IMR-90 (cell line): ENCODE data around the gene TCP11. TPM values are rescaled to one million over a fixed set of nuclear protein-coding genes. Genes with fewer than 3 reads are reported as not detected.

Source experiments
- ATAC-seq: fragments of 200-7000 bp; cut with Tn5 transposase; 2 replicates; pipeline ENCODE4 v1.9.1; 2020; ENCODE audit warnings: low read depth, mild to moderate bottlenecking, moderate library complexity
- BruUV-seq: library from RNA; stranded (reverse); fragments of 400-500 nt; replicated peaks from 2 replicates; lab custom pipeline; 2021; lab: Mats Ljungman, UMichigan
- CTCF ChIA-PET: fragments of 300-600 bp; formaldehyde crosslinking; extraction: SDS; loops from one replicate; lab custom pipeline; 2021; ENCODE audit warnings: antibody characterized with exemption; lab: Yijun Ruan, JAX
- POLR2A ChIA-PET: fragments of 300-600 bp; sonication (Branson Sonifier 250); formaldehyde crosslinking; loops from one replicate; lab custom pipeline; 2022; ENCODE audit warnings: antibody characterized with exemption; ENCODE audit not compliant: unreplicated experiment; lab: Charles Lee
- DNase-seq: peaks from one replicate; pipeline ENCODE4 v3.0.0; 2013
- H2AFZ ChIP-seq: replicated peaks from 2 replicates; pipeline ENCODE3; 2013; ENCODE audit warnings: low read length, mild to moderate bottlenecking; ENCODE audit not compliant: poor library complexity
- H2AK5ac ChIP-seq: 2 replicates; pipeline ENCODE4 v1.6.1; 2013; ENCODE audit warnings: low read depth, low read length, inconsistent platforms
- H2AK9ac ChIP-seq: replicated peaks from 2 replicates; pipeline ENCODE3; 2013; ENCODE audit warnings: mild to moderate bottlenecking, low read depth, low read length, moderate library complexity; ENCODE audit not compliant: poor library complexity
- H2BK120ac ChIP-seq: 2 replicates; pipeline ENCODE4 v1.6.1; 2013; ENCODE audit warnings: low read depth, low read length, inconsistent platforms
- H2BK15ac ChIP-seq: 3 replicates; pipeline ENCODE4 v1.6.1; 2013; ENCODE audit warnings: low read depth, low read length, inconsistent platforms
- H2BK20ac ChIP-seq: 2 replicates; pipeline ENCODE4 v1.6.1; 2013; ENCODE audit warnings: low read depth, mild to moderate bottlenecking, inconsistent platforms, low read length, moderate library complexity
- H2BK5ac ChIP-seq: 2 replicates; pipeline ENCODE4 v1.6.1; 2013; ENCODE audit warnings: mild to moderate bottlenecking, low read depth, low read length, inconsistent platforms; ENCODE audit not compliant: poor library complexity, severe bottlenecking
- H3K14ac ChIP-seq: replicated peaks from 2 replicates; pipeline ENCODE4 v1.6.1; 2013; ENCODE audit warnings: low read depth, low read length, inconsistent platforms
- H3K18ac ChIP-seq: 2 replicates; pipeline ENCODE4 v1.6.1; 2013; ENCODE audit warnings: low read depth, low read length, control low read depth
- H3K23ac ChIP-seq: 2 replicates; pipeline ENCODE4 v1.6.1; 2013; ENCODE audit warnings: low read depth, low read length, inconsistent platforms
- H3K27ac ChIP-seq: 2 replicates; pipeline ENCODE4 v1.5.1; 2013; ENCODE audit warnings: mild to moderate bottlenecking, control low read depth, low read length; ENCODE audit not compliant: insufficient read depth
- H3K27me3 ChIP-seq: 2 replicates; pipeline ENCODE4 v1.6.1; 2013; ENCODE audit warnings: low read length; ENCODE audit not compliant: control insufficient read depth, insufficient read depth
- H3K36me3 ChIP-seq: 2 replicates; pipeline ENCODE4 v1.6.1; 2013; ENCODE audit warnings: low read length, mixed read lengths; ENCODE audit not compliant: control insufficient read depth, insufficient read depth
- H3K4ac ChIP-seq: 2 replicates; pipeline ENCODE4 v1.6.1; 2013; ENCODE audit warnings: low read depth, low read length, inconsistent platforms
- H3K4me1 ChIP-seq: 2 replicates; pipeline ENCODE4 v1.6.1; 2013; ENCODE audit warnings: low read length, mixed read lengths; ENCODE audit not compliant: control insufficient read depth, insufficient read depth
- H3K4me2 ChIP-seq: 2 replicates; pipeline ENCODE4 v1.6.1; 2013; ENCODE audit warnings: low read depth, mild to moderate bottlenecking, control low read depth, low read length, moderate library complexity
- H3K4me3 ChIP-seq: 2 replicates; pipeline ENCODE4 v1.5.1; 2013; ENCODE audit warnings: low read depth, mild to moderate bottlenecking, control low read depth, low read length, moderate library complexity; ENCODE audit not compliant: insufficient read depth
- H3K56ac ChIP-seq: 2 replicates; pipeline ENCODE4 v1.6.1; 2013; ENCODE audit warnings: low read length, inconsistent platforms; ENCODE audit not compliant: insufficient read depth; ENCODE audit errors: extremely low read depth
- H3K79me1 ChIP-seq, 2 experiments: 2 replicates each; pipeline ENCODE4 v1.6.1; 2013; ENCODE audit warnings: low read length in 2 of 2, inconsistent platforms in 1 of 2, low read depth in 1 of 2
- H3K9ac ChIP-seq: 2 replicates; pipeline ENCODE4 v1.6.1; 2013; ENCODE audit warnings: low read depth, low read length, control low read depth
- H3K9me1 ChIP-seq: 2 replicates; pipeline ENCODE4 v1.6.1; 2013; ENCODE audit warnings: low read length, inconsistent platforms; ENCODE audit not compliant: insufficient read depth
- H3K9me3 ChIP-seq: 2 replicates; pipeline ENCODE4 v1.6.1; 2013; ENCODE audit warnings: low read length; ENCODE audit not compliant: control insufficient read depth, insufficient read depth
- H4K20me1 ChIP-seq: 2 replicates; pipeline ENCODE4 v1.6.1; 2013; ENCODE audit warnings: low read length, inconsistent platforms; ENCODE audit not compliant: insufficient read depth
- H4K5ac ChIP-seq: 2 replicates; pipeline ENCODE4 v1.6.1; 2013; ENCODE audit warnings: mild to moderate bottlenecking, low read depth, low read length, control low read depth
- H4K8ac ChIP-seq, 2 experiments: 2 replicates each; pipeline ENCODE4 v1.6.1; 2013; ENCODE audit warnings: low read depth in 2 of 2, low read length in 2 of 2, control low read depth in 1 of 2, inconsistent platforms in 1 of 2
- H4K91ac ChIP-seq: 2 replicates; pipeline ENCODE4 v1.6.1; 2013; ENCODE audit warnings: low read depth, low read length, inconsistent platforms; ENCODE audit not compliant: insufficient read depth
- MAZ ChIP-seq: IDR thresholded peaks from 2 replicates; pipeline ENCODE4 v1.6.1; 2012; ENCODE audit warnings: low read depth, mild to moderate bottlenecking, low read length, improper control_type of control experiment, moderate library complexity, borderline replicate concordance
- POLR2A ChIP-seq: IDR thresholded peaks from 2 replicates; pipeline ENCODE4 v1.6.1; 2012; ENCODE audit warnings: mild to moderate bottlenecking, low read depth, low read length
- WGBS, 2 experiments: methylation state at CpG; one replicate each; pipeline versions ENCODE4 v1.1.5 to v1.1.7; 2013; ENCODE audit warnings: missing lambda C conversion rate in 2 of 2; ENCODE audit not compliant: insufficient read length in 1 of 2; ENCODE audit errors: extremely low coverage in 2 of 2; 5-methylcytosine and 5-hydroxymethylcytosine counted together
- dilution Hi-C: fragments of 300-500 bp; cut with HindIII; formaldehyde crosslinking; loops from one replicate; pipeline ENCODE4 v1.14.3; 2018; ENCODE audit warnings: low sequenced_read_pairs; ENCODE audit not compliant: unreplicated experiment
- in situ Hi-C: fragments of 300-500 bp; cut with MboI; formaldehyde crosslinking; loops from 3 replicates; pipeline ENCODE4 v1.14.3; 2019; ENCODE audit warnings: low sequenced_read_pairs, inconsistent platforms, mixed read lengths
- intact Hi-C: fragments of 100-400 bp; cut with micrococcal nuclease; formaldehyde crosslinking; loops from 2 replicates; pipeline ENCODE4 v1.10.0; 2022
- polyA plus RNA-seq, 3 experiments: library from polyadenylated mRNA; depleted of rRNA; stranded (reverse); fragments of >200 nt; gene quantifications; 2 replicates each; pipeline ENCODE4 v1.2.3, GENCODE V29; 2012; ENCODE audit warnings: low replicate concordance in 1 of 3
- total RNA-seq: library from RNA; depleted of rRNA; stranded (reverse); fragments of >200 nt; gene quantifications from 2 replicates; pipeline ENCODE4 v1.2.3, GENCODE V29; 2012

Gene TCP11
- total and polyA plus RNA-seq, 2 of the 4 experiments (the other 2 are of a cell fraction), result 0.34 to 0.36 TPM

- ATAC-seq (no peak), DNase-seq (no peak)
- in situ Hi-C loops (loop anchor here (5.0 to 25.0 kb wide), 3 partner anchors 57 to 983 kb away; no protein-coding TSS in a partner anchor), dilution Hi-C loops (no loop called here), intact Hi-C loops (loop anchor here (1.0 to 10.0 kb wide), 5 partner anchors 60 to 309 kb away; partner anchors contain the start of gene FANCE)
- Histone ChIP-seq H2AFZ (no peak overlapping the region), H3K27me3 (no peaks in the 10 kb centered on the region), H3K14ac (no peak overlapping the region; the same call in 1 of the 2 replicates), H3K9me1 (peaks cover 7% of the 10 kb centered on the region; the same call in 1 of the 2 replicates), H3K9me3 (no peaks in the 10 kb centered on the region), H3K23ac (no peak overlapping the region), H4K91ac (peak overlapping the region; percentile 12; the same call in 1 of the 2 replicates), H3K4me3 (no peak overlapping the region), H2AK9ac (no peak overlapping the region), H4K5ac (peak overlapping the region; percentile 43), H3K36me3 (no peaks in the 10 kb centered on the region), H3K79me1 (no peaks in the 10 kb centered on the region), H3K4me2 (no peak overlapping the region), H2BK20ac (peak overlapping the region; percentile 20; the same call in 1 of the 2 replicates), H2AK5ac (no peak overlapping the region), H3K4ac (peak overlapping the region; percentile 60), H3K56ac (no peak overlapping the region), H4K20me1 (no peaks in the 10 kb centered on the region), H2BK5ac (no peak overlapping the region), H3K18ac (peak overlapping the region; percentile 58; the same call in 1 of the 2 replicates), H3K4me1 (peaks cover 17% of the 10 kb centered on the region), H3K27ac (no peak overlapping the region; the same call in 1 of the 2 replicates), H2BK15ac (0 out of 3 replicates have a peak overlapping the region, but pooled peaks have one; percentile 6), H3K9ac (no peak overlapping the region), H4K8ac (peak overlapping the region in 1 of 2 experiments; percentile 30; a peak in 1 of 4 replicates), H2BK120ac (peak overlapping the region; percentile 32; the same call in 1 of the 2 replicates)
- no TSS peak for BruUV-seq
- POLR2A ChIA-PET, result no interaction called here
- CTCF ChIA-PET, result interaction anchor here (0.5 to 3.7 kb wide), 8 partner anchors 18 to 174 kb away, joined by 3 to 46 read pairs (median 4); no protein-coding TSS in a partner anchor
- TF ChIP-seq POLR2A (no peak), MAZ (0 out of 2 replicates have a peak, but pooled peaks have one; percentile 6)
- WGBS, 2 experiments, result no CpG with 5 or more reads among the region's 3 CpGs
Observed at GRCh38 chr6:35145757-35146156, 4.6 kb upstream of the TCP11 start.
